HG03175 (cell line): ENCODE data around the gene ALKBH8.
"Not testable (repeated sequence)": the region's sequence is repeated elsewhere in the genome, so short reads cannot be mapped to it uniquely, and the experiment has no call there.

Experiments
- ATAC-seq: cut with Tn5 transposase; IDR thresholded peaks from one replicate; pipeline ENCODE4 v1.9.1; 2021; ENCODE audit warnings: mild to moderate bottlenecking, moderate library complexity; ENCODE audit not compliant: unreplicated experiment

The ALKBH8 gene

GRCh38 chr11:107565219-107565937 lies at the start of gene ALKBH8:
ALKBH8 (minus strand) TSS chr11:107565735; CDS start chr11:107560893, 4,842 bp downstream.
- ATAC-seq = peak; percentile 77

- ATAC-seq = no peak
Measured at GRCh38 chr11:107612445-107612844, 46.9 kb upstream of the ALKBH8 start.

- ATAC-seq = no peak
Measured at GRCh38 chr11:107609400-107610218, 44.1 kb upstream of the ALKBH8 start.

- no peak for ATAC-seq
Measured at GRCh38 chr11:107608809-107609208, 43.3 kb upstream of the ALKBH8 start.

- ATAC-seq = no peak
Measured at GRCh38 chr11:107606141-107606540, 40.6 kb upstream of the ALKBH8 start.

GRCh38 chr11:107605061-107606006 lies 39.8 kb upstream of the ALKBH8 start:
- no peak for ATAC-seq

- peak; percentile 85 for ATAC-seq
Measured at GRCh38 chr11:107598225-107599139, 32.9 kb upstream of the ALKBH8 start.

GRCh38 chr11:107594736-107595135 lies 29.2 kb upstream of the ALKBH8 start:
- no peak for ATAC-seq

- no peak for ATAC-seq
Measured at GRCh38 chr11:107593951-107594350, 28.4 kb upstream of the ALKBH8 start.

GRCh38 chr11:107592813-107593212 lies 27.3 kb upstream of the ALKBH8 start:
- no peak for ATAC-seq

GRCh38 chr11:107592231-107592590 lies 26.7 kb upstream of the ALKBH8 start:
- no peak for ATAC-seq

- ATAC-seq = peak; percentile 37
Measured at GRCh38 chr11:107591378-107592230, 26.1 kb upstream of the ALKBH8 start.

GRCh38 chr11:107590460-107591377 lies 25.2 kb upstream of the ALKBH8 start, which contains the start of gene ELMOD1:
ELMOD1 (plus strand) TSS chr11:107591147; CDS start chr11:107618190, 27,043 bp downstream.
- peak; percentile 50 for ATAC-seq

GRCh38 chr11:107587306-107587979 lies 21.9 kb upstream of the ALKBH8 start:
- ATAC-seq = no peak

- ATAC-seq = no peak
Measured at GRCh38 chr11:107583629-107584195, 18.2 kb upstream of the ALKBH8 start.

- ATAC-seq = no peak
Measured at GRCh38 chr11:107581147-107581546, 15.6 kb upstream of the ALKBH8 start.

GRCh38 chr11:107579169-107579568 lies 13.6 kb upstream of the ALKBH8 start:
- ATAC-seq = not testable (repeated sequence)
